HEK293 (cell line): Measurements from ENCODE around the gene HLA-DMA.
A peak's percentile ranks its signal among the peaks of the same experiment; 100 is the strongest.

Source experiments
- EGR2 ChIP-seq: fragments of 450-650 bp; formaldehyde crosslinking; IDR thresholded peaks from 2 replicates; pipeline ENCODE4 v1.5.1; 2016; ENCODE audit warnings: low read depth, missing biosample characterization, missing genetic modification characterization
- GFI1B ChIP-seq: fragments of 450-650 bp; formaldehyde crosslinking; IDR thresholded peaks from 2 replicates; pipeline ENCODE4 v1.5.1; 2016; ENCODE audit warnings: missing biosample characterization, missing genetic modification characterization
- ZEB2 ChIP-seq: fragments of 450-650 bp; formaldehyde crosslinking; IDR thresholded peaks from 2 replicates; pipeline ENCODE4 v1.5.1; 2016; ENCODE audit warnings: missing biosample characterization, missing genetic modification characterization
- ZNF510 ChIP-seq: fragments of 450-650 bp; formaldehyde crosslinking; IDR thresholded peaks from 2 replicates; pipeline ENCODE4 v1.5.1; 2018; ENCODE audit warnings: mild to moderate bottlenecking, missing genetic modification characterization, missing biosample characterization; ENCODE audit not compliant: insufficient replicate concordance
- ZNF596 ChIP-seq: fragments of 450-650 bp; IDR thresholded peaks from 2 replicates; pipeline ENCODE4 v1.5.0; 2018; ENCODE audit warnings: missing biosample characterization, mild to moderate bottlenecking, missing genetic modification characterization, moderate library complexity
- ZNF623 ChIP-seq: fragments of 450-650 bp; formaldehyde crosslinking; IDR thresholded peaks from 2 replicates; pipeline ENCODE4 v1.5.1; 2016; ENCODE audit warnings: missing biosample characterization, missing genetic modification characterization
- ZNF624 ChIP-seq: fragments of 450-650 bp; formaldehyde crosslinking; IDR thresholded peaks from 2 replicates; pipeline ENCODE4 v1.5.1; 2017; ENCODE audit warnings: missing biosample characterization, missing genetic modification characterization
- ZNF670 ChIP-seq: fragments of 450-650 bp; formaldehyde crosslinking; IDR thresholded peaks from 2 replicates; pipeline ENCODE4 v1.5.1; 2016; ENCODE audit warnings: missing biosample characterization, missing genetic modification characterization, low read depth
- ZNF707 ChIP-seq: fragments of 450-650 bp; formaldehyde crosslinking; IDR thresholded peaks from 2 replicates; pipeline ENCODE4 v1.5.1; 2016; ENCODE audit warnings: missing biosample characterization, missing genetic modification characterization
- ZSCAN30 ChIP-seq: fragments of 450-650 bp; IDR thresholded peaks from 2 replicates; pipeline ENCODE4 v1.5.1; 2018; ENCODE audit warnings: missing biosample characterization, mild to moderate bottlenecking, missing genetic modification characterization, moderate library complexity
- ZXDB ChIP-seq: fragments of 450-650 bp; formaldehyde crosslinking; IDR thresholded peaks from 2 replicates; pipeline ENCODE4 v1.5.1; 2016; ENCODE audit warnings: missing biosample characterization, missing genetic modification characterization
- TF ChIP-seq, protein P1 (sequence below): fragments of 450-650 bp; formaldehyde crosslinking; IDR thresholded peaks from 2 replicates; pipeline ENCODE4 v1.5.1; 2016; ENCODE audit warnings: missing biosample characterization, missing genetic modification characterization
- TF ChIP-seq, protein P2 (sequence below): fragments of 450-650 bp; IDR thresholded peaks from 2 replicates; pipeline ENCODE4 v1.5.1; 2018; ENCODE audit warnings: missing biosample characterization, mild to moderate bottlenecking, missing genetic modification characterization
- TF ChIP-seq, protein P3 (sequence below): fragments of 450-650 bp; formaldehyde crosslinking; IDR thresholded peaks from 2 replicates; pipeline ENCODE4 v1.5.1; 2016; ENCODE audit warnings: missing biosample characterization, missing genetic modification characterization
- TF ChIP-seq, protein P4 (sequence below): fragments of 450-650 bp; formaldehyde crosslinking; IDR thresholded peaks from 2 replicates; pipeline ENCODE4 v1.5.1; 2016; ENCODE audit warnings: missing biosample characterization, missing genetic modification characterization
- TF ChIP-seq, protein P5 (sequence below): fragments of 450-650 bp; formaldehyde crosslinking; IDR thresholded peaks from 2 replicates; pipeline ENCODE4 v1.5.1; 2016; ENCODE audit warnings: missing biosample characterization, missing genetic modification characterization, low read depth
- TF ChIP-seq, protein P6 (sequence below): fragments of 450-650 bp; formaldehyde crosslinking; IDR thresholded peaks from 2 replicates; pipeline ENCODE4 v1.5.1; 2017; ENCODE audit warnings: missing biosample characterization, mild to moderate bottlenecking, missing genetic modification characterization, moderate library complexity
- TF ChIP-seq, protein P7 (sequence below): fragments of 450-650 bp; formaldehyde crosslinking; IDR thresholded peaks from 2 replicates; pipeline ENCODE4 v1.5.1; 2016; ENCODE audit warnings: missing biosample characterization, missing genetic modification characterization, low read depth
- TF ChIP-seq, protein P8 (sequence below): fragments of 450-650 bp; formaldehyde crosslinking; conservative IDR thresholded peaks from 2 replicates; pipeline ENCODE4 v1.5.1; 2016; ENCODE audit warnings: low read depth, missing biosample characterization, missing genetic modification characterization
- TF ChIP-seq, protein P9 (sequence below): fragments of 450-650 bp; formaldehyde crosslinking; IDR thresholded peaks from 2 replicates; pipeline ENCODE4 v1.5.1; 2016; ENCODE audit warnings: missing biosample characterization, missing genetic modification characterization

The HLA-DMA gene

DNA sequence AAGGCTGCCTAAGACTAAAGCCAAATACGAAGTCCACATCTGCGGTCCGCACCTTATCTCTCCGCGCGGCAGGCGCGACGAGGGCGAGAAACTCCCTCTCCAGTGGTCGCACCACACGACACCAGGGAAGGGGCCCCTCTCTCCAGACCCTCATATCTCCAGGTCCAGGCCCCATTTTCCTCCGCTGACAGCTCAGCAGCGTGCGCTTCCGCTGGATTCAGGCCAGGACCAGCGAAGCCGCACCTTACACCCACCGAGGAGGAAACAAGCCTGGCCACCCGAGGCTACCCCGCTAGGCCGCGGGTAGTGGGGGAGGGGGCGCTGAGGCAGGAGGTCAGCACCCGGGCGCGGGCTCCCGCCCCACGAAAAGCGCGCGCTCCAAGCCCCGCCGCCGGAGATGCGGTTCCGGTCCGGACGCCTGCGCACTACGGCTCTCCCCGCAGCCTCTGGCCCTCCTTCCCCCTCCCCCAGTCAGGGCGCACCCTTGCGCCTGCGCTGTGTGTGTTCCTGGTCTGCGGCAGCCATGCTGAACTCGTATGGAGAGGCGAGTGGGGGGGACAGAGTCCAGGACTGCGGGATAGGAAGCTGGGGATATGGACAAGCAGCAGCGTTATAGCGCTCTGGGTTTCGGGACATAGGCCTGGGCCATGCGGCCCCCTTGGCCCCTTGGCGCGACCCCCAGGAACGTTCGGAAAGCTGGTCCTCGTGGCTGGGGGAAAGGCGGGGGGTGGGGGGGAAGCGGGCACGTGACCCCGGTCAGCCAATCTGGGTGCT is 15.4 kb upstream of the HLA-DMA start, which contains the start of gene BRD2 (continued):
- TF ChIP-seq, protein P1, sequence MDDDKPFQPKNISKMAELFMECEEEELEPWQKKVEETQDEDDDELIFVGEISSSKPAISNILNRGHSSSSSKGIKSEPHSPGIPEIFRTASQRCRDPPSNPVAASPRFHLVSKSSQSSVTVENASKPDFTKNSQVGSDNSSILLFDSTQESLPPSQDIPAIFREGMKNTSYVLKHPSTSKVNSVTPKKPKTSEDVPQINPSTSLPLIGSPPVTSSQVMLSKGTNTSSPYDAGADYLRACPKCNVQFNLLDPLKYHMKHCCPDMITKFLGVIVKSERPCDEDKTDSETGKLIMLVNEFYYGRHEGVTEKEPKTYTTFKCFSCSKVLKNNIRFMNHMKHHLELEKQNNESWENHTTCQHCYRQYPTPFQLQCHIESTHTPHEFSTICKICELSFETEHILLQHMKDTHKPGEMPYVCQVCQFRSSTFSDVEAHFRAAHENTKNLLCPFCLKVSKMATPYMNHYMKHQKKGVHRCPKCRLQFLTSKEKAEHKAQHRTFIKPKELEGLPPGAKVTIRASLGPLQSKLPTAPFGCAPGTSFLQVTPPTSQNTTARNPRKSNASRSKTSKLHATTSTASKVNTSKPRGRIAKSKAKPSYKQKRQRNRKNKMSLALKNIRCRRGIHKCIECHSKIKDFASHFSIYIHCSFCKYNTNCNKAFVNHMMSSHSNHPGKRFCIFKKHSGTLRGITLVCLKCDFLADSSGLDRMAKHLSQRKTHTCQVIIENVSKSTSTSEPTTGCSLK (tag by site-specific recombination), result no peak
- TF ChIP-seq, protein P2, sequence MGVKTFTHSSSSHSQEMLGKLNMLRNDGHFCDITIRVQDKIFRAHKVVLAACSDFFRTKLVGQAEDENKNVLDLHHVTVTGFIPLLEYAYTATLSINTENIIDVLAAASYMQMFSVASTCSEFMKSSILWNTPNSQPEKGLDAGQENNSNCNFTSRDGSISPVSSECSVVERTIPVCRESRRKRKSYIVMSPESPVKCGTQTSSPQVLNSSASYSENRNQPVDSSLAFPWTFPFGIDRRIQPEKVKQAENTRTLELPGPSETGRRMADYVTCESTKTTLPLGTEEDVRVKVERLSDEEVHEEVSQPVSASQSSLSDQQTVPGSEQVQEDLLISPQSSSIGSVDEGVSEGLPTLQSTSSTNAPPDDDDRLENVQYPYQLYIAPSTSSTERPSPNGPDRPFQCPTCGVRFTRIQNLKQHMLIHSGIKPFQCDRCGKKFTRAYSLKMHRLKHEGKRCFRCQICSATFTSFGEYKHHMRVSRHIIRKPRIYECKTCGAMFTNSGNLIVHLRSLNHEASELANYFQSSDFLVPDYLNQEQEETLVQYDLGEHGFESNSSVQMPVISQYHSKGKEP (tag by site-specific recombination), result no peak
- TF ChIP-seq, protein P3, sequence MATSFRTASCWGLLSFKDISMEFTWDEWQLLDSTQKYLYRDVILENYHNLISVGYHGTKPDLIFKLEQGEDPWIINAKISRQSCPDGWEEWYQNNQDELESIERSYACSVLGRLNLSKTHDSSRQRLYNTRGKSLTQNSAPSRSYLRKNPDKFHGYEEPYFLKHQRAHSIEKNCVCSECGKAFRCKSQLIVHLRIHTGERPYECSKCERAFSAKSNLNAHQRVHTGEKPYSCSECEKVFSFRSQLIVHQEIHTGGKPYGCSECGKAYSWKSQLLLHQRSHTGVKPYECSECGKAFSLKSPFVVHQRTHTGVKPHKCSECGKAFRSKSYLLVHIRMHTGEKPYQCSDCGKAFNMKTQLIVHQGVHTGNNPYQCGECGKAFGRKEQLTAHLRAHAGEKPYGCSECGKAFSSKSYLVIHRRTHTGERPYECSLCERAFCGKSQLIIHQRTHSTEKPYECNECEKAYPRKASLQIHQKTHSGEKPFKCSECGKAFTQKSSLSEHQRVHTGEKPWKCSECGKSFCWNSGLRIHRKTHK, result no peak
- TF ChIP-seq, protein P4, sequence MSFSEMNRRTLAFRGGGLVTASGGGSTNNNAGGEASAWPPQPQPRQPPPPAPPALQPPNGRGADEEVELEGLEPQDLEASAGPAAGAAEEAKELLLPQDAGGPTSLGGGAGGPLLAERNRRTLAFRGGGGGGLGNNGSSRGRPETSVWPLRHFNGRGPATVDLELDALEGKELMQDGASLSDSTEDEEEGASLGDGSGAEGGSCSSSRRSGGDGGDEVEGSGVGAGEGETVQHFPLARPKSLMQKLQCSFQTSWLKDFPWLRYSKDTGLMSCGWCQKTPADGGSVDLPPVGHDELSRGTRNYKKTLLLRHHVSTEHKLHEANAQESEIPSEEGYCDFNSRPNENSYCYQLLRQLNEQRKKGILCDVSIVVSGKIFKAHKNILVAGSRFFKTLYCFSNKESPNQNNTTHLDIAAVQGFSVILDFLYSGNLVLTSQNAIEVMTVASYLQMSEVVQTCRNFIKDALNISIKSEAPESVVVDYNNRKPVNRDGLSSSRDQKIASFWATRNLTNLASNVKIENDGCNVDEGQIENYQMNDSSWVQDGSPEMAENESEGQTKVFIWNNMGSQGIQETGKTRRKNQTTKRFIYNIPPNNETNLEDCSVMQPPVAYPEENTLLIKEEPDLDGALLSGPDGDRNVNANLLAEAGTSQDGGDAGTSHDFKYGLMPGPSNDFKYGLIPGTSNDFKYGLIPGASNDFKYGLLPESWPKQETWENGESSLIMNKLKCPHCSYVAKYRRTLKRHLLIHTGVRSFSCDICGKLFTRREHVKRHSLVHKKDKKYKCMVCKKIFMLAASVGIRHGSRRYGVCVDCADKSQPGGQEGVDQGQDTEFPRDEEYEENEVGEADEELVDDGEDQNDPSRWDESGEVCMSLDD (tag by site-specific recombination), result peak; percentile 94
- TF ChIP-seq EGR2 (tag by site-specific recombination) (peak; percentile 61), GFI1B (peak; percentile 23; the same call in 1 of the 2 replicates), ZNF510 (no peak), ZNF596 (no peak; the same call in 1 of the 2 replicates), ZSCAN30 (tag by site-specific recombination) (peak; percentile 89), ZNF623 (tag by site-specific recombination) (no peak; the same call in 1 of the 2 replicates), ZXDB (peak; percentile 82), ZNF624 (tag by site-specific recombination) (no peak), ZNF670 (tag by site-specific recombination) (no peak), ZEB2 (tag by site-specific recombination) (peak; percentile 96), ZNF707 (tag by site-specific recombination) (no peak)
- TF ChIP-seq, protein P5, sequence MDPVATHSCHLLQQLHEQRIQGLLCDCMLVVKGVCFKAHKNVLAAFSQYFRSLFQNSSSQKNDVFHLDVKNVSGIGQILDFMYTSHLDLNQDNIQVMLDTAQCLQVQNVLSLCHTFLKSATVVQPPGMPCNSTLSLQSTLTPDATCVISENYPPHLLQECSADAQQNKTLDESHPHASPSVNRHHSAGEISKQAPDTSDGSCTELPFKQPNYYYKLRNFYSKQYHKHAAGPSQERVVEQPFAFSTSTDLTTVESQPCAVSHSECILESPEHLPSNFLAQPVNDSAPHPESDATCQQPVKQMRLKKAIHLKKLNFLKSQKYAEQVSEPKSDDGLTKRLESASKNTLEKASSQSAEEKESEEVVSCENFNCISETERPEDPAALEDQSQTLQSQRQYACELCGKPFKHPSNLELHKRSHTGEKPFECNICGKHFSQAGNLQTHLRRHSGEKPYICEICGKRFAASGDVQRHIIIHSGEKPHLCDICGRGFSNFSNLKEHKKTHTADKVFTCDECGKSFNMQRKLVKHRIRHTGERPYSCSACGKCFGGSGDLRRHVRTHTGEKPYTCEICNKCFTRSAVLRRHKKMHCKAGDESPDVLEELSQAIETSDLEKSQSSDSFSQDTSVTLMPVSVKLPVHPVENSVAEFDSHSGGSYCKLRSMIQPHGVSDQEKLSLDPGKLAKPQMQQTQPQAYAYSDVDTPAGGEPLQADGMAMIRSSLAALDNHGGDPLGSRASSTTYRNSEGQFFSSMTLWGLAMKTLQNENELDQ, result no peak
- TF ChIP-seq, protein P6, sequence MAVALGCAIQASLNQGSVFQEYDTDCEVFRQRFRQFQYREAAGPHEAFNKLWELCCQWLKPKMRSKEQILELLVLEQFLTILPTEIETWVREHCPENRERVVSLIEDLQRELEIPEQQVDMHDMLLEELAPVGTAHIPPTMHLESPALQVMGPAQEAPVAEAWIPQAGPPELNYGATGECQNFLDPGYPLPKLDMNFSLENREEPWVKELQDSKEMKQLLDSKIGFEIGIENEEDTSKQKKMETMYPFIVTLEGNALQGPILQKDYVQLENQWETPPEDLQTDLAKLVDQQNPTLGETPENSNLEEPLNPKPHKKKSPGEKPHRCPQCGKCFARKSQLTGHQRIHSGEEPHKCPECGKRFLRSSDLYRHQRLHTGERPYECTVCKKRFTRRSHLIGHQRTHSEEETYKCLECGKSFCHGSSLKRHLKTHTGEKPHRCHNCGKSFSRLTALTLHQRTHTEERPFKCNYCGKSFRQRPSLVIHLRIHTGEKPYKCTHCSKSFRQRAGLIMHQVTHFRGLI (tag by site-specific recombination), result peak; percentile 80; the same call in 1 of the 2 replicates
- TF ChIP-seq, protein P7, sequence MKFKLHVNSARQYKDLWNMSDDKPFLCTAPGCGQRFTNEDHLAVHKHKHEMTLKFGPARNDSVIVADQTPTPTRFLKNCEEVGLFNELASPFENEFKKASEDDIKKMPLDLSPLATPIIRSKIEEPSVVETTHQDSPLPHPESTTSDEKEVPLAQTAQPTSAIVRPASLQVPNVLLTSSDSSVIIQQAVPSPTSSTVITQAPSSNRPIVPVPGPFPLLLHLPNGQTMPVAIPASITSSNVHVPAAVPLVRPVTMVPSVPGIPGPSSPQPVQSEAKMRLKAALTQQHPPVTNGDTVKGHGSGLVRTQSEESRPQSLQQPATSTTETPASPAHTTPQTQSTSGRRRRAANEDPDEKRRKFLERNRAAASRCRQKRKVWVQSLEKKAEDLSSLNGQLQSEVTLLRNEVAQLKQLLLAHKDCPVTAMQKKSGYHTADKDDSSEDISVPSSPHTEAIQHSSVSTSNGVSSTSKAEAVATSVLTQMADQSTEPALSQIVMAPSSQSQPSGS (tag by site-specific recombination), result no peak
- TF ChIP-seq, protein P8, sequence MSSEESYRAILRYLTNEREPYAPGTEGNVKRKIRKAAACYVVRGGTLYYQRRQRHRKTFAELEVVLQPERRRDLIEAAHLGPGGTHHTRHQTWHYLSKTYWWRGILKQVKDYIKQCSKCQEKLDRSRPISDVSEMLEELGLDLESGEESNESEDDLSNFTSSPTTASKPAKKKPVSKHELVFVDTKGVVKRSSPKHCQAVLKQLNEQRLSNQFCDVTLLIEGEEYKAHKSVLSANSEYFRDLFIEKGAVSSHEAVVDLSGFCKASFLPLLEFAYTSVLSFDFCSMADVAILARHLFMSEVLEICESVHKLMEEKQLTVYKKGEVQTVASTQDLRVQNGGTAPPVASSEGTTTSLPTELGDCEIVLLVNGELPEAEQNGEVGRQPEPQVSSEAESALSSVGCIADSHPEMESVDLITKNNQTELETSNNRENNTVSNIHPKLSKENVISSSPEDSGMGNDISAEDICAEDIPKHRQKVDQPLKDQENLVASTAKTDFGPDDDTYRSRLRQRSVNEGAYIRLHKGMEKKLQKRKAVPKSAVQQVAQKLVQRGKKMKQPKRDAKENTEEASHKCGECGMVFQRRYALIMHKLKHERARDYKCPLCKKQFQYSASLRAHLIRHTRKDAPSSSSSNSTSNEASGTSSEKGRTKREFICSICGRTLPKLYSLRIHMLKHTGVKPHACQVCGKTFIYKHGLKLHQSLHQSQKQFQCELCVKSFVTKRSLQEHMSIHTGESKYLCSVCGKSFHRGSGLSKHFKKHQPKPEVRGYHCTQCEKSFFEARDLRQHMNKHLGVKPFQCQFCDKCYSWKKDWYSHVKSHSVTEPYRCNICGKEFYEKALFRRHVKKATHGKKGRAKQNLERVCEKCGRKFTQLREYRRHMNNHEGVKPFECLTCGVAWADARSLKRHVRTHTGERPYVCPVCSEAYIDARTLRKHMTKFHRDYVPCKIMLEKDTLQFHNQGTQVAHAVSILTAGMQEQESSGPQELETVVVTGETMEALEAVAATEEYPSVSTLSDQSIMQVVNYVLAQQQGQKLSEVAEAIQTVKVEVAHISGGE (tag by site-specific recombination), result peak; percentile 79
- TF ChIP-seq, protein P9, sequence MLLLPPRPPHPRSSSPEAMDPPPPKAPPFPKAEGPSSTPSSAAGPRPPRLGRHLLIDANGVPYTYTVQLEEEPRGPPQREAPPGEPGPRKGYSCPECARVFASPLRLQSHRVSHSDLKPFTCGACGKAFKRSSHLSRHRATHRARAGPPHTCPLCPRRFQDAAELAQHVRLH (tag by site-specific recombination), result peak; percentile 73; the same call in 1 of the 2 replicates
